ENCODE data around the gene ABCC8. TPM values are rescaled to one million over a fixed set of nuclear protein-coding genes. Genes with fewer than 3 reads are reported as not detected.

Gene ABCC8
- total and polyA plus RNA-seq, 9 of the 15 experiments (the other 6 are each of a cell fraction or from before 2014, with no cell fraction given) = not detected

- 10% methylated on average over 1 of the region's 1 CpG for WGBS (ENCODE audit: insufficient coverage, low coverage, missing lambda C conversion rate)
- FAIRE-seq (no peak), DNase-seq (ENCODE audit: extremely low read depth in 1 of 4, low spot score in 3 of 4) (no peak), ATAC-seq (no peak)
- peaks cover 5% of the 10 kb centered on the region; the same call in 2 of the 3 replicates for H3K79me2 ChIP-seq (ENCODE audit: control insufficient read depth, insufficient read depth, low read length)
- H3K4me2 ChIP-seq (ENCODE audit: insufficient read depth, low read length) = no peak overlapping the region
- no peaks in the 10 kb centered on the region for H3K27me3 ChIP-seq (ENCODE audit: control insufficient read depth in 2 of 2, insufficient read depth in 2 of 2, low read length in 2 of 2)
- no peak overlapping the region for H2AFZ ChIP-seq (ENCODE audit: low read depth, low read length)
- peaks cover 4 to 13% of the 10 kb centered on the region in 2 experiments; a peak in 4 of 5 replicates for H3K4me1 ChIP-seq (replicated peaks in 1 of 2; ENCODE audit: control insufficient read depth in 2 of 2, insufficient read depth in 2 of 2, low read length in 2 of 2)
- no peaks in the 10 kb centered on the region for H3K9me3 ChIP-seq (replicated peaks; ENCODE audit: control insufficient read depth, insufficient read depth, low read depth, low read length)
- in situ Hi-C loops (cut with MboI) = no loop called here
- H3K4me3 ChIP-seq = no peak overlapping the region
- intact Hi-C loops (cut with micrococcal nuclease) = no loop called here
- ChIA-PET POLR2A (interaction anchor here (0.7 kb wide), 1 partner anchor 19 kb away, joined by 3 read pairs; no protein-coding TSS in a partner anchor), CTCF (ENCODE audit: low intra/inter-chr PET ratio) (no interaction called here)
- H3K27ac ChIP-seq (ENCODE audit: extremely low read depth, low read depth, low read length) = no peak overlapping the region
- no peaks in the 10 kb centered on the region for H3K36me3 ChIP-seq (ENCODE audit: control insufficient read depth, insufficient read depth, low read length)
- no peaks in the 10 kb centered on the region for H4K20me1 ChIP-seq (replicated peaks; ENCODE audit: control insufficient read depth, insufficient read depth, low read length)
- BruUV-seq (replicated peaks) = no TSS peak
- H3K9ac ChIP-seq (ENCODE audit: insufficient read depth in 1 of 2, low read depth in 2 of 2, low read length in 2 of 2) = no peak overlapping the region
- no peaks in the 10 kb centered on the region for H3K9me1 ChIP-seq (ENCODE audit: control insufficient read depth, insufficient read depth, low read length)
- no peak for TF ChIP-seq ZNF511 (CRISPR knock-in tag; IDR thresholded peaks at IDR 0.05)
- TF ChIP-seq ZC3H8 (IDR thresholded peaks at IDR 0.05) = no peak
- TF ChIP-seq IRF1 (CRISPR knock-in tag; IDR thresholded peaks at IDR 0.05; ENCODE audit: borderline replicate concordance) = no peak
- TF ChIP-seq RBM14 (IDR thresholded peaks at IDR 0.05; ENCODE audit: borderline replicate concordance, insufficient read depth, low read depth, low read length) = no peak
- TF ChIP-seq NR3C1 (CRISPR knock-in tag; IDR thresholded peaks at IDR 0.05) = no peak
- TF ChIP-seq ZNF41 (CRISPR knock-in tag; conservative IDR thresholded peaks at IDR 0.05) = no peak
- TF ChIP-seq HIVEP1 (CRISPR knock-in tag; IDR thresholded peaks at IDR 0.05) = no peak
- TF ChIP-seq ZNF583 (CRISPR knock-in tag; IDR thresholded peaks at IDR 0.05) = no peak
- TF ChIP-seq HDAC2 (IDR thresholded peaks at IDR 0.05) = no peak
- no peak for TF ChIP-seq E4F1 (CRISPR knock-in tag; IDR thresholded peaks at IDR 0.05; ENCODE audit: borderline replicate concordance)
- TF ChIP-seq CBX2 (IDR thresholded peaks at IDR 0.05; ENCODE audit: insufficient read depth, low read length, poor library complexity, severe bottlenecking) = no peak
- no peak for TF ChIP-seq NONO (IDR thresholded peaks at IDR 0.05; ENCODE audit: low read depth in 2 of 2, low read length in 1 of 2)
- no peak for TF ChIP-seq TEAD4 (IDR thresholded peaks at IDR 0.05; ENCODE audit: low read length)
- no peak for TF ChIP-seq TEAD4 (CRISPR knock-in tag; IDR thresholded peaks at IDR 0.05; ENCODE audit: borderline replicate concordance)
- TF ChIP-seq RFX5 (IDR thresholded peaks at IDR 0.05; ENCODE audit: low read depth, low read length) = no peak
- TF ChIP-seq HNRNPLL (IDR thresholded peaks at IDR 0.05; ENCODE audit: low read depth, low read length, poor library complexity, severe bottlenecking) = no peak
- no peak for TF ChIP-seq ZNF639 (CRISPR knock-in tag; conservative IDR thresholded peaks at IDR 0.05 in 1 of 2, IDR thresholded peaks at IDR 0.05 in 1 of 2)
- TF ChIP-seq KDM1A (IDR thresholded peaks at IDR 0.05) = no peak
Measured at GRCh38 chr11:17347676-17348075, 129.0 kb downstream of the ABCC8 start.
